ENCODE measurements around the gene AKAP8L. TPM values are rescaled to one million over a fixed set of nuclear protein-coding genes. Genes with fewer than 3 reads are reported as not detected.
"Not testable (repeated sequence)": the region's sequence is repeated elsewhere in the genome, so short reads cannot be mapped to it uniquely, and the experiment has no call there.

Gene AKAP8L
- total RNA-seq, 4 donors from 2014 or later: 82.4 to 157 (median 117) TPM

- Histone ChIP-seq H3K27me3 (no peaks in the 10 kb centered on the region), H3K36me3 (no peaks in the 10 kb centered on the region), H3K4me1 (no peaks in the 10 kb centered on the region), H3K4me3 (no peak overlapping the region), H3K9me3 (no peaks in the 10 kb centered on the region), H3K27ac (no peak overlapping the region)
- DNase-seq: no peak
- TF ChIP-seq CTCF (IDR thresholded peaks at IDR 0.05) (no peak), POLR2A (IDR thresholded peaks at IDR 0.05) (no peak)
- intact Hi-C loops (cut with DNase I; ENCODE audit: low total_unique reads): no loop called here
Measured at GRCh38 chr19:15365264-15365663, 53.5 kb downstream of the AKAP8L start.

- DNase-seq; H3K36me3 ChIP-seq; H3K9me3 ChIP-seq; H3K27ac ChIP-seq; H3K4me1 ChIP-seq; H3K27me3 ChIP-seq; intact Hi-C loops (cut with DNase I; ENCODE audit: low total_unique reads); H3K4me3 ChIP-seq: not testable (repeated sequence)
Measured at GRCh38 chr19:15363791-15364190, 55.0 kb downstream of the AKAP8L start.

GRCh38 chr19:15363048-15363447, 55.7 kb downstream of the AKAP8L start:
- H3K36me3 ChIP-seq; intact Hi-C loops (cut with DNase I; ENCODE audit: low total_unique reads): not testable (repeated sequence)

GRCh38 chr19:15360015-15360414, 58.8 kb downstream of the AKAP8L start:
- H3K36me3 ChIP-seq; DNase-seq; H3K9me3 ChIP-seq; H3K4me3 ChIP-seq; H3K4me1 ChIP-seq; H3K27ac ChIP-seq; H3K27me3 ChIP-seq; intact Hi-C loops (cut with DNase I; ENCODE audit: low total_unique reads): not testable (repeated sequence)

More at GRCh38 chr19:15363048-15363447, 55.7 kb downstream of the AKAP8L start:
- not testable (repeated sequence) for H3K4me3 ChIP-seq, DNase-seq, H3K27ac ChIP-seq, H3K4me1 ChIP-seq, H3K27me3 ChIP-seq, H3K9me3 ChIP-seq

GRCh38 chr19:15358918-15359317, 59.9 kb downstream of the AKAP8L start:
- TF ChIP-seq POLR2A (IDR thresholded peaks at IDR 0.05) (no peak), CTCF (IDR thresholded peaks at IDR 0.05) (no peak)
- Histone ChIP-seq H3K27me3 (no peaks in the 10 kb centered on the region), H3K4me3 (no peak overlapping the region), H3K36me3 (no peaks in the 10 kb centered on the region), H3K27ac (no peak overlapping the region), H3K9me3 (no peaks in the 10 kb centered on the region), H3K4me1 (no peaks in the 10 kb centered on the region)
- no peak for DNase-seq
- intact Hi-C loops (cut with DNase I; ENCODE audit: low total_unique reads): no loop called here

GRCh38 chr19:15357906-15358305, 60.9 kb downstream of the AKAP8L start:
- Histone ChIP-seq H3K4me3 (no peak overlapping the region), H3K4me1 (no peaks in the 10 kb centered on the region), H3K27me3 (no peaks in the 10 kb centered on the region), H3K36me3 (no peaks in the 10 kb centered on the region), H3K27ac (no peak overlapping the region), H3K9me3 (no peaks in the 10 kb centered on the region)
- intact Hi-C loops (cut with DNase I; ENCODE audit: low total_unique reads): no loop called here
- no peak for DNase-seq
- no peak for TF ChIP-seq POLR2A (IDR thresholded peaks at IDR 0.05)
- TF ChIP-seq CTCF (IDR thresholded peaks at IDR 0.05): no peak

- Histone ChIP-seq H3K27ac (no peak overlapping the region), H3K36me3 (no peaks in the 10 kb centered on the region)
Measured at GRCh38 chr19:15354566-15355296, 64.1 kb downstream of the AKAP8L start.

More at GRCh38 chr19:15354566-15355296, 64.1 kb downstream of the AKAP8L start:
- intact Hi-C loops (cut with DNase I; ENCODE audit: low total_unique reads): no loop called here
- H3K9me3 ChIP-seq: no peaks in the 10 kb centered on the region
- no peak overlapping the region for H3K4me3 ChIP-seq
- H3K27me3 ChIP-seq: no peaks in the 10 kb centered on the region
- TF ChIP-seq POLR2A (IDR thresholded peaks at IDR 0.05) (no peak), CTCF (IDR thresholded peaks at IDR 0.05) (no peak)
- no peaks in the 10 kb centered on the region for H3K4me1 ChIP-seq
- no peak for DNase-seq
